ENCODE measurements around the gene ADAP1.

DNA sequence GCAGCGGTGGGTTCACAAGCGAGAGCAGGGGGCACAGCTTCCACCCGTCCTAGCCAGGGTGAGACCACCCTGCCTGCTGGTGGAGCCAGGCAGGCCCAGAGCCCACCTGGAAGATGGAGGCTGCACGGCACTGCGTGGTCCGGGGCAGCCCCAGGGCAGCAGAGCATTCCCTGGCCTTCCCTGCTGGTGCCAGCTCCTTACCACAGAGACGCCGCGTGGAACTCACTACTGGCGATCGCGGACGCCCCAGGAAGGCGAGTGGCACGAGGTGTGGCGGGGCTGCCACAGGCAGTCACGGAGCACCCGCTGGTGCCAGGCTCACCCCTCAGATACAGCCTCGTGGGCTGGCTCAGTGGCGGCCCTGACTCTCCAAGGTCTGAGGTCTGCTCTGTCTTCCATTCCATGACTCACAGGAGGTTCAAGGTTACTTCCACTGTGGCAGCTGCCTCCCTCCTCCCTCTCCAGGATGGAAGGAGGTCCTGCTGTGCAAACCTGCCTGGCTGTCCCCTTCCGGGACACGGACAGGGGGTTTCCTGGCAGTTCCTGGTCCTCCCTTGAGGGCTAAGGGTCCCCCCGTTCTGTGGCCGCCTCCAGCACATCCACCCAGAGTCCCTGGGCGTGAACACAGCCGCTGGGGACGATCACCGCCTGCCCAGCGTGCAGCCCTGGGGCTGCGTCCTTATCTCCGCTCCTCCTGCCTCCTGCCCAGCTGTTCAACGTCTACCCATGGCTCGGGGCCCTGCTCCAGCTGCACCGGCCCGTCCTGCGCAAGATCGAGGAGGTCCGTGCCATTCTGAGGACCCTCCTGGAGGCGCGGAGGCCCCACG, 31.6 kb upstream of the ADAP1 start:
- TF ChIP-seq SIN3A (IDR thresholded peaks at IDR 0.05; ENCODE audit: borderline replicate concordance, insufficient read depth, low read depth, low read length) (no peak), POLR2AphosphoS5 (IDR thresholded peaks at IDR 0.05; ENCODE audit: low read depth, low read length) (no peak), REST (IDR thresholded peaks at IDR 0.05; ENCODE audit: insufficient read depth in 1 of 2, low read depth in 2 of 2, low read length in 1 of 2) (no peak)
- TF ChIP-seq, protein P1, sequence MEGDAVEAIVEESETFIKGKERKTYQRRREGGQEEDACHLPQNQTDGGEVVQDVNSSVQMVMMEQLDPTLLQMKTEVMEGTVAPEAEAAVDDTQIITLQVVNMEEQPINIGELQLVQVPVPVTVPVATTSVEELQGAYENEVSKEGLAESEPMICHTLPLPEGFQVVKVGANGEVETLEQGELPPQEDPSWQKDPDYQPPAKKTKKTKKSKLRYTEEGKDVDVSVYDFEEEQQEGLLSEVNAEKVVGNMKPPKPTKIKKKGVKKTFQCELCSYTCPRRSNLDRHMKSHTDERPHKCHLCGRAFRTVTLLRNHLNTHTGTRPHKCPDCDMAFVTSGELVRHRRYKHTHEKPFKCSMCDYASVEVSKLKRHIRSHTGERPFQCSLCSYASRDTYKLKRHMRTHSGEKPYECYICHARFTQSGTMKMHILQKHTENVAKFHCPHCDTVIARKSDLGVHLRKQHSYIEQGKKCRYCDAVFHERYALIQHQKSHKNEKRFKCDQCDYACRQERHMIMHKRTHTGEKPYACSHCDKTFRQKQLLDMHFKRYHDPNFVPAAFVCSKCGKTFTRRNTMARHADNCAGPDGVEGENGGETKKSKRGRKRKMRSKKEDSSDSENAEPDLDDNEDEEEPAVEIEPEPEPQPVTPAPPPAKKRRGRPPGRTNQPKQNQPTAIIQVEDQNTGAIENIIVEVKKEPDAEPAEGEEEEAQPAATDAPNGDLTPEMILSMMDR (IDR thresholded peaks at IDR 0.05), result no peak
